Measurements from ENCODE around the gene SNRPB2.

- TF ChIP-seq CTCF (conservative IDR thresholded peaks at IDR 0.05; ENCODE audit: low read length): no peak
- TF ChIP-seq EZH2phosphoT487 (IDR thresholded peaks at IDR 0.05; ENCODE audit: borderline replicate concordance): no peak
These were observed 36.5 kb upstream of the SNRPB2 start for GRCh38 chr20:16693278-16693677.
